ENCODE data around the gene L1TD1.

DNA sequence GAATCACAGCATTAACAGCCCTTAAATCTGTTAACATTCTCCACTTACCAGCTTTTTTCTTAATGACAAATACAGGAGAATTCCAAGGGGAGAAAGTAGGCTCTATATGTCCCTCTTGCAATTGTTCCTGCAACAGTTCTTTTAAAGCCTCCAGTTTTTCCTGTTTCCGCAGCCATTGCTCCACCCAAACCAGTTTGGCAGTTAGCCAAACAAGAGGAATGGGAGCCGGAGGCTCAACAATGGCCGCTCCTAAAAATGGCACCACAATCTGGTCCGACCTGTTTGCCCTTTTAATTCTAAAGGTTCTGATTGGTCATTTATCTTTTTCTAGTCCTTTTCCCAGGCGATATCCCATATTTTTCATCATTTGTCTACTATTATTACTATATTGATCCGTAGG is 14.0 kb upstream of the L1TD1 start:
- TF ChIP-seq, protein P1, sequence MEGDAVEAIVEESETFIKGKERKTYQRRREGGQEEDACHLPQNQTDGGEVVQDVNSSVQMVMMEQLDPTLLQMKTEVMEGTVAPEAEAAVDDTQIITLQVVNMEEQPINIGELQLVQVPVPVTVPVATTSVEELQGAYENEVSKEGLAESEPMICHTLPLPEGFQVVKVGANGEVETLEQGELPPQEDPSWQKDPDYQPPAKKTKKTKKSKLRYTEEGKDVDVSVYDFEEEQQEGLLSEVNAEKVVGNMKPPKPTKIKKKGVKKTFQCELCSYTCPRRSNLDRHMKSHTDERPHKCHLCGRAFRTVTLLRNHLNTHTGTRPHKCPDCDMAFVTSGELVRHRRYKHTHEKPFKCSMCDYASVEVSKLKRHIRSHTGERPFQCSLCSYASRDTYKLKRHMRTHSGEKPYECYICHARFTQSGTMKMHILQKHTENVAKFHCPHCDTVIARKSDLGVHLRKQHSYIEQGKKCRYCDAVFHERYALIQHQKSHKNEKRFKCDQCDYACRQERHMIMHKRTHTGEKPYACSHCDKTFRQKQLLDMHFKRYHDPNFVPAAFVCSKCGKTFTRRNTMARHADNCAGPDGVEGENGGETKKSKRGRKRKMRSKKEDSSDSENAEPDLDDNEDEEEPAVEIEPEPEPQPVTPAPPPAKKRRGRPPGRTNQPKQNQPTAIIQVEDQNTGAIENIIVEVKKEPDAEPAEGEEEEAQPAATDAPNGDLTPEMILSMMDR (IDR thresholded peaks at IDR 0.05): no peak
- no peak for TF ChIP-seq EZH2 (IDR thresholded peaks at IDR 0.05; ENCODE audit: borderline replicate concordance, insufficient read depth, low read depth, low read length, poor library complexity, severe bottlenecking)

Measured in B cell (primary cell).